RCC 7860 (cell line): ENCODE data around the gene SAP130.

Source experiments
- DNase-seq: peaks from one replicate; pipeline ENCODE4 v3.0.0-alpha.2; 2015; ENCODE audit warnings: low spot score
- FAIRE-seq: peaks from 2 replicates; lab custom pipeline; 2012; peaks lifted over from hg19 to GRCh38; lab: Jason Lieb, UNC

SAP130 gene

GRCh38 chr2:128027801-128028667 lies at the start of gene SAP130:
SAP130 (minus strand) TSS chr2:128028059; CDS start chr2:128026292, 1,767 bp downstream.
- FAIRE-seq (peak; percentile 51), DNase-seq (peak; percentile 89)

GRCh38 chr2:128076461-128077106 lies 48.7 kb upstream of the SAP130 start:
- FAIRE-seq, result no peak
- no peak for DNase-seq

- FAIRE-seq (no peak), DNase-seq (no peak)
Measured at GRCh38 chr2:128073278-128073677, 45.4 kb upstream of the SAP130 start.

- DNase-seq (peak; percentile 19), FAIRE-seq (no peak)
Measured at GRCh38 chr2:128069769-128070168, 41.9 kb upstream of the SAP130 start.

- DNase-seq, result no peak
- FAIRE-seq, result no peak
Measured at GRCh38 chr2:128064353-128064752, 36.5 kb upstream of the SAP130 start.

GRCh38 chr2:128062571-128062970 lies 34.7 kb upstream of the SAP130 start:
- FAIRE-seq, result no peak
- no peak for DNase-seq

GRCh38 chr2:128058114-128058513 lies 30.3 kb upstream of the SAP130 start:
- FAIRE-seq (no peak), DNase-seq (no peak)

- no peak for DNase-seq
- FAIRE-seq, result no peak
Measured at GRCh38 chr2:128057334-128057733, 29.5 kb upstream of the SAP130 start.

- FAIRE-seq (no peak), DNase-seq (no peak)
Measured at GRCh38 chr2:128054104-128054885, 26.4 kb upstream of the SAP130 start.

- DNase-seq (no peak), FAIRE-seq (no peak)
Measured at GRCh38 chr2:128053331-128053730, 25.5 kb upstream of the SAP130 start.

GRCh38 chr2:128043041-128043440 lies 15.2 kb upstream of the SAP130 start:
- FAIRE-seq, result no peak

GRCh38 chr2:128041561-128041960 lies 13.7 kb upstream of the SAP130 start:
- DNase-seq (no peak), FAIRE-seq (no peak)

More at GRCh38 chr2:128043041-128043440, 15.2 kb upstream of the SAP130 start:
- DNase-seq, result no peak

GRCh38 chr2:128040166-128040771 lies 12.4 kb upstream of the SAP130 start:
- DNase-seq (no peak), FAIRE-seq (no peak)

GRCh38 chr2:128039535-128039934 lies 11.7 kb upstream of the SAP130 start:
- no peak for FAIRE-seq
- DNase-seq, result no peak

GRCh38 chr2:128038411-128038810 lies 10.6 kb upstream of the SAP130 start:
- DNase-seq, result no peak
- no peak for FAIRE-seq

- FAIRE-seq (no peak), DNase-seq (no peak)
Measured at GRCh38 chr2:128037649-128038048, 9.8 kb upstream of the SAP130 start.

- FAIRE-seq (no peak), DNase-seq (no peak)
Measured at GRCh38 chr2:128036748-128037607, 9.1 kb upstream of the SAP130 start.

- FAIRE-seq (no peak), DNase-seq (no peak)
Measured at GRCh38 chr2:128032092-128032491, 4.2 kb upstream of the SAP130 start.

- FAIRE-seq (no peak), DNase-seq (no peak)
Measured at GRCh38 chr2:128028668-128029054, 802 bp upstream of the SAP130 start.

- FAIRE-seq, result no peak
- DNase-seq, result peak; percentile 95
Measured at GRCh38 chr2:128027278-128027800, 520 bp downstream of the SAP130 start.
